ENCODE results near the gene DRG2.
A peak's percentile ranks its signal among the peaks of the same experiment; 100 is the strongest.

The DRG2 gene

DNA sequence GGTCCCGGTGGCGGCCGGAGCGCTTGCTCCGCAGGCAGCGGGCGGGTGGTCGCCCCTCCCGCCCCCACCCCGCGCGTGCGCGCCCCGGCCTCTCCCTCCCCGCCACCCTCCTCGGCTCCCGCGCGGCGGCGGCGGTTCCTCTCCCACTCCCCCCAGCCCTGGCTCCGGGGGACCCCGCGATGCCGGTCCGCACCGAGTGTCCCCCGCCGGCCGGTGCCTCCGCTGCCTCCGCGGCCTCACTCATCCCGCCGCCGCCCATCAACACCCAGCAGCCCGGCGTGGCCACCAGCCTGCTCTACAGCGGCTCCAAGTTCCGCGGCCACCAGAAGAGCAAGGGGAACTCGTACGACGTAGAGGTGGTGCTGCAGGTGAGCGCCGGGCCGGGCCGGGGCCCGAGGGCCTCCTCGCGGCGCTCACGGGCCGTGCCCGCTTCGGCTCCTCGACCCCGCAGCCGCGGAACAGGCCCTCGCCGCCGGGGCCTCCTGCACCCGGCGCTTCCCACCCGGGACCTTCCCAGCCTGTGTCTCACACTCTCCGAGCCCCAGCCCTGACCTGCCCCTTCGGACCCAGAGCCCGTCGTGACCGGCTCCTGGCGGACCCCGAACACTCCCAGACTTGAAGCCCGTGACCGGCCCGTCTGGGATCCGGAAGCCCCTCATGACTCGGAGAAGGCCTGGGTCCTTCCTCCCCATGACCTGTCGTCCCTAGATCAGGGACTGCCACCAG, 48.0 kb upstream of the DRG2 start (continued):
- TF ChIP-seq, protein P1, sequence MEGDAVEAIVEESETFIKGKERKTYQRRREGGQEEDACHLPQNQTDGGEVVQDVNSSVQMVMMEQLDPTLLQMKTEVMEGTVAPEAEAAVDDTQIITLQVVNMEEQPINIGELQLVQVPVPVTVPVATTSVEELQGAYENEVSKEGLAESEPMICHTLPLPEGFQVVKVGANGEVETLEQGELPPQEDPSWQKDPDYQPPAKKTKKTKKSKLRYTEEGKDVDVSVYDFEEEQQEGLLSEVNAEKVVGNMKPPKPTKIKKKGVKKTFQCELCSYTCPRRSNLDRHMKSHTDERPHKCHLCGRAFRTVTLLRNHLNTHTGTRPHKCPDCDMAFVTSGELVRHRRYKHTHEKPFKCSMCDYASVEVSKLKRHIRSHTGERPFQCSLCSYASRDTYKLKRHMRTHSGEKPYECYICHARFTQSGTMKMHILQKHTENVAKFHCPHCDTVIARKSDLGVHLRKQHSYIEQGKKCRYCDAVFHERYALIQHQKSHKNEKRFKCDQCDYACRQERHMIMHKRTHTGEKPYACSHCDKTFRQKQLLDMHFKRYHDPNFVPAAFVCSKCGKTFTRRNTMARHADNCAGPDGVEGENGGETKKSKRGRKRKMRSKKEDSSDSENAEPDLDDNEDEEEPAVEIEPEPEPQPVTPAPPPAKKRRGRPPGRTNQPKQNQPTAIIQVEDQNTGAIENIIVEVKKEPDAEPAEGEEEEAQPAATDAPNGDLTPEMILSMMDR (tag by site-specific recombination; IDR thresholded peaks at IDR 0.05), result 0 out of 2 replicates have a peak, but pooled peaks have one; percentile 19
- TF ChIP-seq, protein P2, sequence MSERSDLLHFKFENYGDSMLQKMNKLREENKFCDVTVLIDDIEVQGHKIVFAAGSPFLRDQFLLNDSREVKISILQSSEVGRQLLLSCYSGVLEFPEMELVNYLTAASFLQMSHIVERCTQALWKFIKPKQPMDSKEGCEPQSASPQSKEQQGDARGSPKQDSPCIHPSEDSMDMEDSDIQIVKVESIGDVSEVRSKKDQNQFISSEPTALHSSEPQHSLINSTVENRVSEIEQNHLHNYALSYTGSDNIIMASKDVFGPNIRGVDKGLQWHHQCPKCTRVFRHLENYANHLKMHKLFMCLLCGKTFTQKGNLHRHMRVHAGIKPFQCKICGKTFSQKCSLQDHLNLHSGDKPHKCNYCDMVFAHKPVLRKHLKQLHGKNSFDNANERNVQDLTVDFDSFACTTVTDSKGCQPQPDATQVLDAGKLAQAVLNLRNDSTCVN (tag by site-specific recombination; optimal IDR thresholded peaks at IDR 0.05), result no peak

DNA sequence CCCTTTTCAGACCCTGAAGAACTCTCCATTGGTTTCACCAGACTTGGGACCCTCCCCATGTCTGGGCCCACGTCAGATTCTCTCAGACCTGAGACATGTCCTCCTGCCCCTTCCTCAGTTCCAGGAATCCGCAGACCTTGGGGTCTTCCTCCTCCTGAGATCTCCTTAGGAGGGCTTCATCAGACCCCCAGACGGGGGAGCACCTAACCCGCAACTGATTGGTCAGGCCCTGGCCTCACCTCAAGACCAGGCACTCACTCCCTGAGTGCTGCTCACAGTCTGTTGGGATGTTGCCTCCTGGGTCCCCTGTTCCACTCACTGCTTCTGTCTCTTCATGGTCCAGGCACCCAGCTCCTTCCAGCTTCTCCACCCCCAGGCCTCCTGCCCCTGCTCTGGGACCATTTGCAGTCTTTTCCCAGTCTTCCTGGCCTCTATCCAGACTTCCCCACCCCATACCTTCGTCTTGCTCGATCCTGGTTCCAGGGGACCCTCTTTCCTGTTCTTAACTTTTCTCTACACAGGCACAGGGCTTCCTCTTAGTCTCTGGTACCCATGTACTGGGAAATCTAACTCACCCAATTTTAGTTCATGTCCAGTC, 47.4 kb upstream of the DRG2 start:
- H3K27ac ChIP-seq (ENCODE audit: extremely low read depth, low read depth, low read length), result peak overlapping the region; percentile 83; the same call in 1 of the 2 replicates
- ChIA-PET POLR2A (interaction anchor here (1.0 kb wide), 1 partner anchor 449 kb away, joined by 3 read pairs; the partner anchor contains the start of gene PEMT), CTCF (interaction anchor here (0.6 to 1.1 kb wide), 2 partner anchors 28 to 1969 kb away, joined by 3 to 4 read pairs; no protein-coding TSS in a partner anchor)
- H3K36me3 ChIP-seq (ENCODE audit: control insufficient read depth in 2 of 2, insufficient read depth in 1 of 2, low read length in 2 of 2), result peaks cover 5 to 16% of the 10 kb centered on the region in 2 experiments
- H3K4me3 ChIP-seq (ENCODE audit: low read depth, low read length), result peak overlapping the region; percentile 90
- H3K9me3 ChIP-seq (ENCODE audit: control insufficient read depth, insufficient read depth, low read depth, low read length), result no peaks in the 10 kb centered on the region
- peaks cover 25% of the 10 kb centered on the region for H3K4me1 ChIP-seq (ENCODE audit: control insufficient read depth, insufficient read depth, low read length)
- no peak for TF ChIP-seq ZBTB7A (tag by site-specific recombination; IDR thresholded peaks at IDR 0.05; ENCODE audit: low read depth)
- TF ChIP-seq, protein P3, sequence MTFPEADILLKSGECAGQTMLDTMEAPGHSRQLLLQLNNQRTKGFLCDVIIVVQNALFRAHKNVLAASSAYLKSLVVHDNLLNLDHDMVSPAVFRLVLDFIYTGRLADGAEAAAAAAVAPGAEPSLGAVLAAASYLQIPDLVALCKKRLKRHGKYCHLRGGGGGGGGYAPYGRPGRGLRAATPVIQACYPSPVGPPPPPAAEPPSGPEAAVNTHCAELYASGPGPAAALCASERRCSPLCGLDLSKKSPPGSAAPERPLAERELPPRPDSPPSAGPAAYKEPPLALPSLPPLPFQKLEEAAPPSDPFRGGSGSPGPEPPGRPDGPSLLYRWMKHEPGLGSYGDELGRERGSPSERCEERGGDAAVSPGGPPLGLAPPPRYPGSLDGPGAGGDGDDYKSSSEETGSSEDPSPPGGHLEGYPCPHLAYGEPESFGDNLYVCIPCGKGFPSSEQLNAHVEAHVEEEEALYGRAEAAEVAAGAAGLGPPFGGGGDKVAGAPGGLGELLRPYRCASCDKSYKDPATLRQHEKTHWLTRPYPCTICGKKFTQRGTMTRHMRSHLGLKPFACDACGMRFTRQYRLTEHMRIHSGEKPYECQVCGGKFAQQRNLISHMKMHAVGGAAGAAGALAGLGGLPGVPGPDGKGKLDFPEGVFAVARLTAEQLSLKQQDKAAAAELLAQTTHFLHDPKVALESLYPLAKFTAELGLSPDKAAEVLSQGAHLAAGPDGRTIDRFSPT (tag by site-specific recombination; IDR thresholded peaks at IDR 0.05), result no peak
- TF ChIP-seq ZBTB20 (tag by site-specific recombination; IDR thresholded peaks at IDR 0.05), result peak; percentile 86
- no peak for TF ChIP-seq HOXC10 (CRISPR knock-in tag; IDR thresholded peaks at IDR 0.05)
- no peak for TF ChIP-seq ZNF223 (tag by site-specific recombination; IDR thresholded peaks at IDR 0.05)
- TF ChIP-seq, protein P4, sequence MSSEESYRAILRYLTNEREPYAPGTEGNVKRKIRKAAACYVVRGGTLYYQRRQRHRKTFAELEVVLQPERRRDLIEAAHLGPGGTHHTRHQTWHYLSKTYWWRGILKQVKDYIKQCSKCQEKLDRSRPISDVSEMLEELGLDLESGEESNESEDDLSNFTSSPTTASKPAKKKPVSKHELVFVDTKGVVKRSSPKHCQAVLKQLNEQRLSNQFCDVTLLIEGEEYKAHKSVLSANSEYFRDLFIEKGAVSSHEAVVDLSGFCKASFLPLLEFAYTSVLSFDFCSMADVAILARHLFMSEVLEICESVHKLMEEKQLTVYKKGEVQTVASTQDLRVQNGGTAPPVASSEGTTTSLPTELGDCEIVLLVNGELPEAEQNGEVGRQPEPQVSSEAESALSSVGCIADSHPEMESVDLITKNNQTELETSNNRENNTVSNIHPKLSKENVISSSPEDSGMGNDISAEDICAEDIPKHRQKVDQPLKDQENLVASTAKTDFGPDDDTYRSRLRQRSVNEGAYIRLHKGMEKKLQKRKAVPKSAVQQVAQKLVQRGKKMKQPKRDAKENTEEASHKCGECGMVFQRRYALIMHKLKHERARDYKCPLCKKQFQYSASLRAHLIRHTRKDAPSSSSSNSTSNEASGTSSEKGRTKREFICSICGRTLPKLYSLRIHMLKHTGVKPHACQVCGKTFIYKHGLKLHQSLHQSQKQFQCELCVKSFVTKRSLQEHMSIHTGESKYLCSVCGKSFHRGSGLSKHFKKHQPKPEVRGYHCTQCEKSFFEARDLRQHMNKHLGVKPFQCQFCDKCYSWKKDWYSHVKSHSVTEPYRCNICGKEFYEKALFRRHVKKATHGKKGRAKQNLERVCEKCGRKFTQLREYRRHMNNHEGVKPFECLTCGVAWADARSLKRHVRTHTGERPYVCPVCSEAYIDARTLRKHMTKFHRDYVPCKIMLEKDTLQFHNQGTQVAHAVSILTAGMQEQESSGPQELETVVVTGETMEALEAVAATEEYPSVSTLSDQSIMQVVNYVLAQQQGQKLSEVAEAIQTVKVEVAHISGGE (tag by site-specific recombination; conservative IDR thresholded peaks at IDR 0.05; ENCODE audit: low read depth), result no peak
- TF ChIP-seq KLF7 (tag by site-specific recombination; IDR thresholded peaks at IDR 0.05; ENCODE audit: borderline replicate concordance), result no peak
- peak; percentile 30; the same call in 1 of the 2 replicates for TF ChIP-seq ZBTB17 (tag by site-specific recombination; IDR thresholded peaks at IDR 0.05)
- no peak for TF ChIP-seq PRDM1 (tag by site-specific recombination; IDR thresholded peaks at IDR 0.05)
- TF ChIP-seq, protein P5, sequence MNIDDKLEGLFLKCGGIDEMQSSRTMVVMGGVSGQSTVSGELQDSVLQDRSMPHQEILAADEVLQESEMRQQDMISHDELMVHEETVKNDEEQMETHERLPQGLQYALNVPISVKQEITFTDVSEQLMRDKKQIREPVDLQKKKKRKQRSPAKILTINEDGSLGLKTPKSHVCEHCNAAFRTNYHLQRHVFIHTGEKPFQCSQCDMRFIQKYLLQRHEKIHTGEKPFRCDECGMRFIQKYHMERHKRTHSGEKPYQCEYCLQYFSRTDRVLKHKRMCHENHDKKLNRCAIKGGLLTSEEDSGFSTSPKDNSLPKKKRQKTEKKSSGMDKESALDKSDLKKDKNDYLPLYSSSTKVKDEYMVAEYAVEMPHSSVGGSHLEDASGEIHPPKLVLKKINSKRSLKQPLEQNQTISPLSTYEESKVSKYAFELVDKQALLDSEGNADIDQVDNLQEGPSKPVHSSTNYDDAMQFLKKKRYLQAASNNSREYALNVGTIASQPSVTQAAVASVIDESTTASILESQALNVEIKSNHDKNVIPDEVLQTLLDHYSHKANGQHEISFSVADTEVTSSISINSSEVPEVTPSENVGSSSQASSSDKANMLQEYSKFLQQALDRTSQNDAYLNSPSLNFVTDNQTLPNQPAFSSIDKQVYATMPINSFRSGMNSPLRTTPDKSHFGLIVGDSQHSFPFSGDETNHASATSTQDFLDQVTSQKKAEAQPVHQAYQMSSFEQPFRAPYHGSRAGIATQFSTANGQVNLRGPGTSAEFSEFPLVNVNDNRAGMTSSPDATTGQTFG (tag by site-specific recombination; IDR thresholded peaks at IDR 0.05; ENCODE audit: borderline replicate concordance), result no peak
- TF ChIP-seq ZNF571 (tag by site-specific recombination; IDR thresholded peaks at IDR 0.05), result no peak
- no peak for TF ChIP-seq ZNF239 (tag by site-specific recombination; IDR thresholded peaks at IDR 0.05)
- TF ChIP-seq, protein P6, sequence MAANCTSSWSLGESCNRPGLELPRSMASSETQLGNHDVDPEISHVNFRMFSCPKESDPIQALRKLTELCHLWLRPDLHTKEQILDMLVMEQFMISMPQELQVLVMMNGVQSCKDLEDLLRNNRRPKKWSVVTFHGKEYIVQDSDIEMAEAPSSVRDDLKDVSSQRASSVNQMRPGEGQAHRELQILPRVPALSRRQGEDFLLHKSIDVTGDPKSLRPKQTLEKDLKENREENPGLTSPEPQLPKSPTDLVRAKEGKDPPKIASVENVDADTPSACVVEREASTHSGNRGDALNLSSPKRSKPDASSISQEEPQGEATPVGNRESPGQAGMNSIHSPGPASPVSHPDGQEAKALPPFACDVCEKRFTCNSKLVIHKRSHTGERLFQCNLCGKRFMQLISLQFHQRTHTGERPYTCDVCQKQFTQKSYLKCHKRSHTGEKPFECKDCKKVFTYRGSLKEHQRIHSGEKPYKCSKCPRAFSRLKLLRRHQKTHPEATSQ (tag by site-specific recombination; IDR thresholded peaks at IDR 0.05), result no peak
- no peak for TF ChIP-seq ZNF830 (tag by site-specific recombination; IDR thresholded peaks at IDR 0.05; ENCODE audit: low read depth)
- TF ChIP-seq ZNF843 (tag by site-specific recombination; IDR thresholded peaks at IDR 0.05), result no peak
- TF ChIP-seq, protein P7, sequence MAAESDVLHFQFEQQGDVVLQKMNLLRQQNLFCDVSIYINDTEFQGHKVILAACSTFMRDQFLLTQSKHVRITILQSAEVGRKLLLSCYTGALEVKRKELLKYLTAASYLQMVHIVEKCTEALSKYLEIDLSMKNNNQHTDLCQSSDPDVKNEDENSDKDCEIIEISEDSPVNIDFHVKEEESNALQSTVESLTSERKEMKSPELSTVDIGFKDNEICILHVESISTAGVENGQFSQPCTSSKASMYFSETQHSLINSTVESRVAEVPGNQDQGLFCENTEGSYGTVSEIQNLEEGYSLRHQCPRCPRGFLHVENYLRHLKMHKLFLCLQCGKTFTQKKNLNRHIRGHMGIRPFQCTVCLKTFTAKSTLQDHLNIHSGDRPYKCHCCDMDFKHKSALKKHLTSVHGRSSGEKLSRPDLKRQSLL (tag by site-specific recombination; IDR thresholded peaks at IDR 0.05), result no peak
- TF ChIP-seq ZNF626 (tag by site-specific recombination; IDR thresholded peaks at IDR 0.05), result no peak
- TF ChIP-seq KLF9 (tag by site-specific recombination; IDR thresholded peaks at IDR 0.05; ENCODE audit: low read depth), result no peak

Data from HEK293 (cell line).